ENCODE results near the gene TNK2.

GRCh38 chr3:195868866-195869412, 39.4 kb downstream of the TNK2 start:
- TF ChIP-seq CTCF (conservative IDR thresholded peaks at IDR 0.05 in 1 of 2, IDR thresholded peaks at IDR 0.05 in 1 of 2; ENCODE audit: extremely low read depth in 1 of 2, insufficient read depth in 1 of 2, low read depth in 1 of 2, low read length in 2 of 2) (no peak), EZH2 (IDR thresholded peaks at IDR 0.05; ENCODE audit: borderline replicate concordance, low read length) (no peak)

Measured in mammary epithelial cell (primary cell).